Parathyroid adenoma (tissue), 2 donors: ENCODE data around the gene KCNK2.

ENCODE experiments used
- H2AFZ ChIP-seq: fragments of 300-600 bp; sonication (generic); one replicate; pipeline ENCODE4 v1.7.0; 2017; ENCODE audit warnings: antibody characterized with exemption, mild to moderate bottlenecking
- H3K27ac ChIP-seq: fragments of 300-600 bp; sonication (generic); one replicate; pipeline ENCODE4 v1.7.0; 2017
- H3K27me3 ChIP-seq: fragments of 300-600 bp; sonication (generic); one replicate; pipeline ENCODE4 v1.7.0; 2017; ENCODE audit warnings: low read length; ENCODE audit not compliant: control insufficient read depth, insufficient read depth
- H3K36me3 ChIP-seq: fragments of 300-600 bp; sonication (generic); one replicate; pipeline ENCODE4 v1.7.0; 2017; ENCODE audit warnings: low read length; ENCODE audit not compliant: control insufficient read depth, insufficient read depth
- H3K4me1 ChIP-seq: fragments of 300-600 bp; sonication (generic); one replicate; pipeline ENCODE4 v1.7.0; 2017; ENCODE audit warnings: control low read depth
- H3K4me2 ChIP-seq: fragments of 300-600 bp; sonication (generic); one replicate; pipeline ENCODE4 v1.7.0; 2017; ENCODE audit warnings: low read length
- H3K4me3 ChIP-seq: fragments of 300-600 bp; sonication (generic); one replicate; pipeline ENCODE4 v1.7.0; 2017; ENCODE audit warnings: low read depth, low read length
- H3K79me2 ChIP-seq: fragments of 300-600 bp; sonication (generic); one replicate; pipeline ENCODE4 v1.7.0; 2017; ENCODE audit warnings: control low read depth
- H3K9ac ChIP-seq: fragments of 300-600 bp; sonication (generic); one replicate; pipeline ENCODE4 v1.7.0; 2017; ENCODE audit warnings: mild to moderate bottlenecking
- H3K9me3 ChIP-seq: fragments of 300-600 bp; sonication (generic); one replicate; pipeline ENCODE4 v1.7.0; 2017; ENCODE audit warnings: low read length; ENCODE audit not compliant: control insufficient read depth
- CTCF ChIP-seq: fragments of 300-600 bp; sonication (generic); IDR thresholded peaks from one replicate; pipeline ENCODE4 v1.7.0; 2017; ENCODE audit warnings: antibody characterized with exemption, mild to moderate bottlenecking
- donor health status: primary hyperparathyroidism.

Gene KCNK2

GRCh38 chr1:215256936-215257679 is 174.6 kb downstream of the KCNK2 start:
- Histone ChIP-seq H2AFZ (no peak overlapping the region), H3K27me3 (no peaks in the 10 kb centered on the region), H3K36me3 (no peaks in the 10 kb centered on the region), H3K4me2 (no peak overlapping the region), H3K79me2 (no peaks in the 10 kb centered on the region), H3K9me3 (no peaks in the 10 kb centered on the region), H3K4me1 (no peaks in the 10 kb centered on the region), H3K27ac (no peak overlapping the region), H3K9ac (no peak overlapping the region), H3K4me3 (no peak overlapping the region)
- no peak for TF ChIP-seq CTCF

GRCh38 chr1:215260711-215261110 is 178.2 kb downstream of the KCNK2 start:
- Histone ChIP-seq H3K27me3 (no peaks in the 10 kb centered on the region), H3K4me3 (no peak overlapping the region), H3K9me3 (no peaks in the 10 kb centered on the region), H3K4me2 (no peak overlapping the region), H3K27ac (no peak overlapping the region), H3K79me2 (no peaks in the 10 kb centered on the region), H3K36me3 (no peaks in the 10 kb centered on the region), H3K9ac (no peak overlapping the region), H2AFZ (no peak overlapping the region), H3K4me1 (no peaks in the 10 kb centered on the region)
- no peak for TF ChIP-seq CTCF

GRCh38 chr1:215262106-215262505 is 179.6 kb downstream of the KCNK2 start:
- H3K9ac ChIP-seq = no peak overlapping the region
- H3K27ac ChIP-seq = no peak overlapping the region
- no peaks in the 10 kb centered on the region for H3K27me3 ChIP-seq
- no peaks in the 10 kb centered on the region for H3K36me3 ChIP-seq
- no peaks in the 10 kb centered on the region for H3K4me1 ChIP-seq
- H2AFZ ChIP-seq = no peak overlapping the region
- TF ChIP-seq CTCF = no peak
- H3K79me2 ChIP-seq = no peaks in the 10 kb centered on the region
- H3K9me3 ChIP-seq = no peaks in the 10 kb centered on the region
- H3K4me3 ChIP-seq = no peak overlapping the region
- H3K4me2 ChIP-seq = no peak overlapping the region

- Histone ChIP-seq H2AFZ (no peak overlapping the region), H3K9ac (no peak overlapping the region), H3K9me3 (no peaks in the 10 kb centered on the region), H3K36me3 (no peaks in the 10 kb centered on the region), H3K4me2 (no peak overlapping the region), H3K4me3 (no peak overlapping the region), H3K27me3 (no peaks in the 10 kb centered on the region), H3K79me2 (no peaks in the 10 kb centered on the region), H3K27ac (no peak overlapping the region), H3K4me1 (no peaks in the 10 kb centered on the region)
- TF ChIP-seq CTCF = no peak
Measured at GRCh38 chr1:215263636-215264035, 181.1 kb downstream of the KCNK2 start.

- Histone ChIP-seq H3K9ac (no peak overlapping the region), H3K9me3 (no peaks in the 10 kb centered on the region), H3K36me3 (no peaks in the 10 kb centered on the region), H2AFZ (no peak overlapping the region), H3K27me3 (no peaks in the 10 kb centered on the region), H3K4me2 (no peak overlapping the region), H3K27ac (no peak overlapping the region), H3K79me2 (no peaks in the 10 kb centered on the region), H3K4me3 (no peak overlapping the region), H3K4me1 (no peaks in the 10 kb centered on the region)
- TF ChIP-seq CTCF = no peak
Measured at GRCh38 chr1:215264649-215265048, 182.1 kb downstream of the KCNK2 start.
